Lung (tissue), 12 donors: Measurements from ENCODE around the gene SLCO4C1. TPM values are rescaled to one million over a fixed set of nuclear protein-coding genes. Genes with fewer than 3 reads are reported as not detected.

Experiments
- ATAC-seq: fragments of 200-7000 bp; cut with Tn5 transposase; one replicate; pipeline ENCODE4 v1.9.1; 2020; ENCODE audit warnings: moderate number of reproducible peaks; ENCODE audit not compliant: insufficient read depth, low FRiP score
- DNase-seq, 3 donors: peaks; one replicate each; pipeline ENCODE4 v3.0.0-alpha.2; 2013 to 2017
- H3K27ac ChIP-seq, 2 donors: one replicate each; pipeline ENCODE4 v1.5.1; 2013; ENCODE audit warnings: mild to moderate bottlenecking in 2 of 2, moderate library complexity in 2 of 2, control low read depth in 1 of 2, inconsistent platforms in 1 of 2, low read depth in 1 of 2, low read length in 1 of 2
- H3K27me3 ChIP-seq, 3 donors: one replicate each; pipeline ENCODE4 v1.5.1; 2013; ENCODE audit warnings: low read length in 2 of 3; ENCODE audit not compliant: control insufficient read depth in 3 of 3, insufficient read depth in 3 of 3
- H3K36me3 ChIP-seq, 4 donors: one replicate each; pipeline ENCODE4 v1.5.1; 2013; ENCODE audit warnings: low read length in 4 of 4, mild to moderate bottlenecking in 1 of 4, moderate library complexity in 1 of 4; ENCODE audit not compliant: control insufficient read depth in 4 of 4, insufficient read depth in 4 of 4
- H3K4me1 ChIP-seq, 5 donors: one replicate each; pipeline ENCODE4 v1.5.1; 2013; ENCODE audit warnings: low read length in 5 of 5, mild to moderate bottlenecking in 2 of 5, moderate library complexity in 1 of 5; ENCODE audit not compliant: control insufficient read depth in 5 of 5, insufficient read depth in 5 of 5
- H3K4me3 ChIP-seq: one replicate; pipeline ENCODE4 v1.5.1; 2013; ENCODE audit warnings: mild to moderate bottlenecking, control low read depth, moderate library complexity
- H3K9ac ChIP-seq, 2 donors: one replicate each; pipeline ENCODE4 v1.5.1; 2013; ENCODE audit warnings: low read length in 2 of 2, control low read depth in 1 of 2; ENCODE audit not compliant: insufficient read depth in 1 of 2
- H3K9me3 ChIP-seq, 4 donors: one replicate each; pipeline ENCODE4 v1.5.1; 2013; ENCODE audit warnings: low read length in 3 of 4, mild to moderate bottlenecking in 1 of 4, moderate library complexity in 1 of 4; ENCODE audit not compliant: control insufficient read depth in 4 of 4, insufficient read depth in 3 of 4
- CTCF ChIP-seq: IDR thresholded peaks from 2 replicates; pipeline ENCODE4 v1.5.1; 2012; ENCODE audit warnings: mild to moderate bottlenecking; ENCODE audit errors: control extremely low read depth, extremely low read depth
- WGBS, 2 donors: extraction: QIAGEN DNeasy Blood & Tissue Kit; methylation state at CpG; one replicate each; pipeline ENCODE4 v1.1.7; 2013; 5-methylcytosine and 5-hydroxymethylcytosine counted together
- polyA plus RNA-seq, 2 donors: library from polyadenylated mRNA; stranded (reverse); fragments of 200-250 nt; gene quantifications; one replicate each; pipeline ENCODE4 v1.2.1, GENCODE V29; 2013
- total RNA-seq, 2 donors: library from RNA; depleted of rRNA in 1 of 2; stranded (reverse); fragments of >200 nt in 1 of 2; gene quantifications; one replicate each; pipeline ENCODE4 v1.2.1, GENCODE V29; 2014 to 2021
- donor health status: control.
- donor health status: control.
- donor health status: Bipolar disorder and iron deficiency.
- donor health status: healthy.
- donor health status: DM: yes; HTN: yes; CAD: no.

Gene SLCO4C1
- total and polyA plus RNA-seq, 4 donors: 3.8 to 26.5 (median 11.6) TPM

- TF ChIP-seq CTCF: no peak
- no peak overlapping the region for H3K27ac ChIP-seq
- H3K4me1 ChIP-seq: no peaks in the 10 kb centered on the region
- ATAC-seq (no peak), DNase-seq (no peak)
- WGBS, 2 donors: 92 to 100% methylated on average over 1 of the region's 1 CpG
- H3K36me3 ChIP-seq: no peaks in the 10 kb centered on the region
- no peak overlapping the region for H3K9ac ChIP-seq
- H3K27me3 ChIP-seq: no peaks in the 10 kb centered on the region
- H3K9me3 ChIP-seq: peaks cover 0 to 10% (median 0%) of the 10 kb centered on the region in 4 donors
- no peak overlapping the region for H3K4me3 ChIP-seq
Observed at GRCh38 chr5:102218159-102218558, 77.9 kb downstream of the SLCO4C1 start.

GRCh38 chr5:102216678-102217077 is 79.4 kb downstream of the SLCO4C1 start:
- Histone ChIP-seq H3K9me3 (peaks cover 0 to 7% (median 0%) of the 10 kb centered on the region in 4 donors), H3K27ac (no peak overlapping the region), H3K27me3 (no peaks in the 10 kb centered on the region), H3K4me3 (no peak overlapping the region), H3K4me1 (no peaks in the 10 kb centered on the region), H3K9ac (no peak overlapping the region), H3K36me3 (no peaks in the 10 kb centered on the region)
- WGBS, 2 donors: 37 to 64% methylated on average over 4 of the region's 4 CpGs
- TF ChIP-seq CTCF: no peak
- no peak for ATAC-seq
- peak in 2 of 3 donors; percentile 14 to 29 for DNase-seq

GRCh38 chr5:102211165-102211564 is 84.9 kb downstream of the SLCO4C1 start:
- Histone ChIP-seq H3K4me1 (no peaks in the 10 kb centered on the region), H3K9me3 (peaks cover 0 to 1% (median 0%) of the 10 kb centered on the region in 4 donors), H3K4me3 (no peak overlapping the region), H3K27me3 (no peaks in the 10 kb centered on the region), H3K36me3 (no peaks in the 10 kb centered on the region), H3K9ac (no peak overlapping the region), H3K27ac (no peak overlapping the region)
- DNase-seq (no peak), ATAC-seq (no peak)
- WGBS, 2 donors: 55 to 71% methylated on average over 1 of the region's 1 CpG
- TF ChIP-seq CTCF: no peak

- WGBS, 2 donors: 47 to 72% methylated on average over 3 of the region's 3 CpGs
- H3K4me1 ChIP-seq: no peaks in the 10 kb centered on the region
- no peak overlapping the region for H3K4me3 ChIP-seq
- H3K9me3 ChIP-seq: peaks cover 0 to 4% (median 0%) of the 10 kb centered on the region in 4 donors
- H3K27ac ChIP-seq: no peak overlapping the region
- no peaks in the 10 kb centered on the region for H3K36me3 ChIP-seq
- no peak for TF ChIP-seq CTCF
- H3K9ac ChIP-seq: no peak overlapping the region
- ATAC-seq (no peak), DNase-seq (no peak)
- no peaks in the 10 kb centered on the region for H3K27me3 ChIP-seq
Observed at GRCh38 chr5:102200861-102201260, 95.2 kb downstream of the SLCO4C1 start.
